Heart left ventricle (tissue), 16 donors: ENCODE data around the gene USP6NL. TPM values are rescaled to one million over a fixed set of nuclear protein-coding genes. Genes with fewer than 3 reads are reported as not detected.

Source experiments
- ATAC-seq, 4 donors: fragments of 200-7000 bp; cut with Tn5 transposase; one replicate each; pipeline ENCODE4 v1.9.1; 2020 to 2022; ENCODE audit warnings: moderate library complexity in 4 of 4, mild to moderate bottlenecking in 3 of 4, moderate number of reproducible peaks in 1 of 4
- DNase-seq, 5 donors: peaks; one replicate each; pipeline ENCODE4 v3.0.0-alpha.2; 2020
- H3K27ac ChIP-seq, 12 donors: fragments of 200-600 bp; sonication (generic) in 4 of 12; one replicate each; pipeline versions ENCODE4 v1.5.0 to v1.8.0; 2016 to 2022; ENCODE audit warnings: mild to moderate bottlenecking in 2 of 12
- H3K27me3 ChIP-seq, 9 donors: fragments of 200-600 bp; sonication (generic) in 2 of 9; one replicate each; pipeline versions ENCODE4 v1.5.1 to v1.8.0; 2016 to 2022; ENCODE audit warnings: mild to moderate bottlenecking in 3 of 9
- H3K36me3 ChIP-seq, 9 donors: fragments of 200-600 bp; sonication (generic) in 2 of 9; one replicate each; pipeline versions ENCODE4 v1.5.0 to v1.8.0; 2018 to 2022; ENCODE audit warnings: mild to moderate bottlenecking in 2 of 9
- H3K4me1 ChIP-seq, 12 donors: fragments of 200-600 bp; sonication (generic) in 4 of 12; one replicate each; pipeline versions ENCODE4 v1.5.0 to v1.8.0; 2016 to 2022; ENCODE audit warnings: mild to moderate bottlenecking in 3 of 12
- H3K4me3 ChIP-seq, 12 donors: fragments of 200-600 bp; sonication (generic) in 4 of 12; one replicate each; pipeline versions ENCODE4 v1.5.0 to v1.8.0; 2017 to 2022; ENCODE audit warnings: mild to moderate bottlenecking in 9 of 12, moderate library complexity in 4 of 12
- H3K9me3 ChIP-seq, 12 donors: fragments of 200-600 bp; sonication (generic) in 4 of 12; one replicate each; pipeline versions ENCODE4 v1.5.0 to v1.8.0; 2016 to 2022; ENCODE audit warnings: mild to moderate bottlenecking in 1 of 12
- POLR2A ChIP-seq, 2 donors: fragments of 450-650 bp; IDR thresholded peaks; one replicate each; pipeline ENCODE4 v1.6.1; 2017; ENCODE audit warnings: antibody characterized with exemption in 2 of 2, mild to moderate bottlenecking in 2 of 2, moderate library complexity in 2 of 2
- WGBS, 4 donors: extraction: QIAGEN DNeasy Blood & Tissue Kit in 2 of 4; methylation state at CpG; one replicate each; pipeline versions ENCODE4 v1.1.5 to v1.1.7; 2013 to 2018; 5-methylcytosine and 5-hydroxymethylcytosine counted together
- intact Hi-C, 10 donors: fragments of 100-400 bp; cut with DNase I; formaldehyde crosslinking; loops; one replicate each; pipeline versions ENCODE4 v1.11.1 to v1.14.2; 2022
- polyA plus RNA-seq, 2 donors: library from polyadenylated mRNA; stranded (reverse); fragments of 200-250 nt; gene quantifications; one replicate each; pipeline ENCODE4 v1.2.3, GENCODE V29; 2013
- total RNA-seq, 9 donors: library from RNA; depleted of rRNA in 2 of 9; stranded (reverse); fragments of >200 nt in 2 of 9; fragmentation: NEBNext Ultra II Directional in 3 of 9; extraction: Animal tissue kit (Norgen Biotek cat#: 25700) in 3 of 9; gene quantifications; one replicate each; pipeline versions ENCODE4 v1.1.0 to v1.2.4, GENCODE V29; 2016 to 2023
- TF ChIP-seq, protein P1 (sequence below), 12 donors: fragments of 200-600 bp; sonication (generic) in 4 of 12; IDR thresholded peaks; one replicate each; pipeline versions ENCODE4 v1.5.0 to v1.8.0; 2018 to 2022; ENCODE audit warnings: antibody characterized with exemption in 12 of 12, mild to moderate bottlenecking in 5 of 12
- donor health status: ischemic (EF 13 %, LVEDD 7.1; RV severe dilation, severe dysfunction).
- donor health status: healthy with polysubstance abuse.
- donor health status: DM: no; HTN: yes; CAD: no.
- donor health status: DM: no; HTN: no; CAD: no.
- donor health status: ischemic (EF 25% LVEDD 6.9; RV normal size, moderate dysfunction).
- donor health status: ischemic (EF 25% LVEDD 5.7; RV mildly dilated, moderate dysfunction).
- donor health status: healthy.
- donor health status: DM: yes; HTN: yes; CAD: no.
- donor health status: ischemic (EF 35%, LVEDD 5.7; RV mildly dilated, moderate dysfunction).
- donor health status: nonischemic (EF 11% LVEDD 7.7; RV severe dilation, severe dysfunction).
- donor health status: DM: yes; HTN: yes; CAD: no.
- donor health status: PGD.
- donor health status: ischemic (EF 29% LVEDD 5.4; RV normal size, mild dysfunction).
- donor health status: nonischemic (EF 23%, LVEDD 6.1; RV moderate dilation, normal function).

Gene USP6NL
- total and polyA plus RNA-seq, 11 donors = 1.3 to 12.2 (median 9.6) TPM

DNA sequence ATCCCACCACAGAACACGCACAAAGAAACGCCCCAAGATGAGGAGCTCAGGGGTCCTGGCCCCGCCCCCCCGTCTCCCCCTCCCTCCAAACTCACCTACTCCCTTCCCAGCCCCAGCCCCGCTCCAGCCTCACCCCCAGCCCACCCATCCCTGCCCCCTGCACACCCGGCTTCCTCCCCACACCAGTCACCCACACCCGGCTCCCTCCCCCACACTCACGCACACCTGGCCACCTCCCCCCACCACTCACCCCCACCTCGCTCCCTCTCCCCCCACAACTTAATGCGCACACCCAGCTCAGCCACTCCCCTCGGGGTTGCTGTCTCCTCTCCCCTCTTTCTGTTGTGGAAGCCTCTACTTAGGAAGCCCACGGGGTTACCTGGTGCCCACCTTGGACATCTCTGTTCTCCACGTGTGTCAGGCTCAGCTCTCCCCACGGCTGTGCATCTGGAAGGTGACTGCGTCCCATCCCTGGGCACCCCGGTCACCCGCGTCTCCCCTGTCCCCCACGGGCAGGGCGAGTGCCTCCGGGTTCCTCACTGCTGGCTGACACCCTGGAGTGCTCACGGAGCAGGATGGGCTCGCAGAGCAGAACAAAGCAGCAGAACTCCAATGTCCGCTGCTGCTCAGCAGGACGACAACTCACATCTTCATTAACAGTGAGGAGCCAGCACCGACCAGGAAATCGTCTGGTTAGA is 166.8 kb downstream of the USP6NL start:
- intact Hi-C loops = no loop called here
- H3K9me3 ChIP-seq = no peaks in the 10 kb centered on the region

DNA sequence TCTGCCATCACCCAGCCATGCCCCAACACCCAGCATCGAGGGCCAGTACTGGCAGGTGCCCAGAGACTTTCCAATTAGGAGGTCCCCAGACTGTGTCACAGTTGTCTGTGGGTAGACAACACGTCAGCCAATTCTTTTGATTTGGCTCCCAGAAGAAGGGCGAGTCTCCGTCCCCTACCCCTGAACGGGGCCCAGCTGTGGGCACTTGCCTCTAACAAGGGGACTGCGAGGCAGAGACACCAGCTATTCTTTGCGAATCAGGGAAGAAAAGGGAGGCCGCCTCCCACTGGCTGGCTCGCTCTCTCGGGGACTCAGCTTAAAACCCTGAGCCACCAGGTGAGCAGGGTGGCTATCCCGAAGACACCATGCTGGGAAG is 167.3 kb downstream of the USP6NL start:
- WGBS, 4 donors = 90 to 92% (median 91%) methylated on average over 11 of the region's 11 CpGs
- peaks cover 0 to 25% (median 0%) of the 10 kb centered on the region in 9 donors for H3K27me3 ChIP-seq
- no peak for DNase-seq
- intact Hi-C loops = no loop called here
- no peak overlapping the region for H3K27ac ChIP-seq
- H3K4me3 ChIP-seq = no peak overlapping the region
- H3K36me3 ChIP-seq = no peaks in the 10 kb centered on the region
- no peaks in the 10 kb centered on the region for H3K9me3 ChIP-seq
- no peaks in the 10 kb centered on the region for H3K4me1 ChIP-seq
- no peak for ATAC-seq
- TF ChIP-seq, protein P1, sequence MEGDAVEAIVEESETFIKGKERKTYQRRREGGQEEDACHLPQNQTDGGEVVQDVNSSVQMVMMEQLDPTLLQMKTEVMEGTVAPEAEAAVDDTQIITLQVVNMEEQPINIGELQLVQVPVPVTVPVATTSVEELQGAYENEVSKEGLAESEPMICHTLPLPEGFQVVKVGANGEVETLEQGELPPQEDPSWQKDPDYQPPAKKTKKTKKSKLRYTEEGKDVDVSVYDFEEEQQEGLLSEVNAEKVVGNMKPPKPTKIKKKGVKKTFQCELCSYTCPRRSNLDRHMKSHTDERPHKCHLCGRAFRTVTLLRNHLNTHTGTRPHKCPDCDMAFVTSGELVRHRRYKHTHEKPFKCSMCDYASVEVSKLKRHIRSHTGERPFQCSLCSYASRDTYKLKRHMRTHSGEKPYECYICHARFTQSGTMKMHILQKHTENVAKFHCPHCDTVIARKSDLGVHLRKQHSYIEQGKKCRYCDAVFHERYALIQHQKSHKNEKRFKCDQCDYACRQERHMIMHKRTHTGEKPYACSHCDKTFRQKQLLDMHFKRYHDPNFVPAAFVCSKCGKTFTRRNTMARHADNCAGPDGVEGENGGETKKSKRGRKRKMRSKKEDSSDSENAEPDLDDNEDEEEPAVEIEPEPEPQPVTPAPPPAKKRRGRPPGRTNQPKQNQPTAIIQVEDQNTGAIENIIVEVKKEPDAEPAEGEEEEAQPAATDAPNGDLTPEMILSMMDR (IDR thresholded peaks at IDR 0.05) = no peak
- TF ChIP-seq POLR2A (IDR thresholded peaks at IDR 0.05) = no peak

More for the DNA sequence above, 166.8 kb downstream of the USP6NL start:
- no peaks in the 10 kb centered on the region for H3K36me3 ChIP-seq
- TF ChIP-seq, protein P1 (IDR thresholded peaks at IDR 0.05) = no peak
- no peak for TF ChIP-seq POLR2A (IDR thresholded peaks at IDR 0.05)
- H3K27ac ChIP-seq = no peak overlapping the region
- ATAC-seq (no peak), DNase-seq (no peak)
- peaks cover 0 to 25% (median 0%) of the 10 kb centered on the region in 9 donors for H3K27me3 ChIP-seq
- no peaks in the 10 kb centered on the region for H3K4me1 ChIP-seq
- 76 to 81% (median 79%) methylated on average over 21 to 27 of the region's 27 CpGs for WGBS, 4 donors
- H3K4me3 ChIP-seq = no peak overlapping the region

DNA sequence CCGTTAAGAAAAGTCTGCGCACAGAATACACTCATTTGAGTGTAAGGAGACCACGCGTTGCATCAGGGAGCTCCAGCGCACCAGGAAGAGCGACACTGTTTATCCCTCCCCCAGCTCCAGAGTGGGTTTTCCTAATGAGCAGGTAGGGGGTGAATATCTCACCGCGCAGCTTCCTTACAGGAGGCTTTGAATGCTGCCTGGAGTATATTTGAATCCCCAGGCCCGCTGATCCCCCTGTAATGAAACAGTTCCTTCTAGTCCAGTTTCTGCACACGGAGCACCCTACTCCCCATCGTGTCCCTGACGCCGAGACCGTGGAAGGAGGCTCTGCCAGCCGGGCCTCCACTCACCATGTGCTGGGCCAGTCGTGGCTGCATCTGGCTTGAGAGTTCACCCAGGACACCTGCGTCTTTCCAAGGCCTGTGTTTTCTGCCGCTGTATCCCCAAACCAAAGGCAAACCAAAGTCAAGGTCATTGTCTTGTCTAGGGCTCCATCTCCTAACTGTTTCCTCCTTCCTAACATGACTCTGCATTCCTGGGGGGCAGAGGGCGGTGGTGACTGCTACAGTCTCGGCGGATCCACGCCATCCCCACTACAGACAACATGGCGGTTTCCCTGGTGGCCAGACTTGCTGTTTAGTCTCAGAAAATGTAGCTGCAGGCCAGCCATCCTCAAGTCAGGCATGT is 167.8 kb downstream of the USP6NL start:
- H3K4me1 ChIP-seq = no peaks in the 10 kb centered on the region
- WGBS, 4 donors = 92 to 96% (median 95%) methylated on average over 18 to 23 of the region's 23 CpGs
- intact Hi-C loops = no loop called here

More for the DNA sequence above, 167.8 kb downstream of the USP6NL start:
- no peak overlapping the region for H3K4me3 ChIP-seq
- H3K27me3 ChIP-seq = peaks cover 0 to 20% (median 0%) of the 10 kb centered on the region in 9 donors
- H3K36me3 ChIP-seq = no peaks in the 10 kb centered on the region
- TF ChIP-seq, protein P1 (IDR thresholded peaks at IDR 0.05) = no peak
- no peak for TF ChIP-seq POLR2A (IDR thresholded peaks at IDR 0.05)
- H3K9me3 ChIP-seq = no peaks in the 10 kb centered on the region
- no peak for DNase-seq
- ATAC-seq = no peak
- H3K27ac ChIP-seq = no peak overlapping the region
